Psoas muscle (tissue), 8 donors: ENCODE results near the gene LPP. TPM values are rescaled to one million over a fixed set of nuclear protein-coding genes. Genes with fewer than 3 reads are reported as not detected.

Experiments
- ATAC-seq, 4 donors: fragments of 200-7000 bp; cut with Tn5 transposase; one replicate each; pipeline ENCODE4 v1.9.1; 2020; ENCODE audit warnings: moderate library complexity in 3 of 4, mild to moderate bottlenecking in 2 of 4
- DNase-seq, 2 donors: peaks; one replicate each; pipeline ENCODE4 v3.0.0-alpha.2; 2020
- H3K27ac ChIP-seq: fragments of 200-600 bp; one replicate; pipeline ENCODE4 v1.8.0; 2022
- H3K27me3 ChIP-seq, 3 donors: fragments of 200-600 bp in 1 of 3; one replicate each; pipeline versions ENCODE4 v1.6.1 to v1.8.0; 2013 to 2022; ENCODE audit warnings: low read length in 2 of 3, mild to moderate bottlenecking in 2 of 3, moderate library complexity in 1 of 3; ENCODE audit not compliant: insufficient read depth in 3 of 3
- H3K36me3 ChIP-seq, 2 donors: fragments of 200-600 bp in 1 of 2; one replicate each; pipeline versions ENCODE4 v1.6.1 to v1.8.0; 2013 to 2022; ENCODE audit warnings: low read depth in 1 of 2, mild to moderate bottlenecking in 1 of 2, moderate library complexity in 1 of 2; ENCODE audit not compliant: insufficient read depth in 1 of 2
- H3K4me1 ChIP-seq: fragments of 200-600 bp; one replicate; pipeline ENCODE4 v1.8.0; 2022
- H3K4me3 ChIP-seq: fragments of 200-600 bp; one replicate; pipeline ENCODE4 v1.8.0; 2022; ENCODE audit warnings: mild to moderate bottlenecking
- H3K9me3 ChIP-seq: fragments of 200-600 bp; one replicate; pipeline ENCODE4 v1.8.0; 2022
- CTCF ChIP-seq: fragments of 200-600 bp; IDR thresholded peaks from one replicate; pipeline ENCODE4 v1.8.0; 2022; ENCODE audit warnings: antibody characterized with exemption
- WGBS, 3 donors: extraction: QIAGEN DNeasy Blood & Tissue Kit; methylation state at CpG; one replicate each; pipeline versions ENCODE4 v1.1.6 to v1.1.7; 2013; 5-methylcytosine and 5-hydroxymethylcytosine counted together
- intact Hi-C, 2 donors: fragments of 100-400 bp; cut with DNase I; formaldehyde crosslinking; loops; one replicate each; pipeline versions ENCODE4 v1.11.0 to v1.14.2; 2022
- polyA plus RNA-seq, 3 donors: library from polyadenylated mRNA; stranded (reverse); fragments of 200-250 nt; gene quantifications; one replicate each; pipeline ENCODE4 v1.2.3, GENCODE V29; 2013
- total RNA-seq, 4 donors: library from RNA; stranded (reverse); fragmentation: NEBNext Ultra II Directional in 2 of 4; extraction: Animal tissue kit (Norgen Biotek cat#: 25700) in 2 of 4; gene quantifications; one replicate each; pipeline versions ENCODE4 v1.2.1 to v1.2.4, GENCODE V29; 2021 to 2023
- donor health status: healthy with polysubstance abuse.
- donor health status: DM: no; HTN: no; CAD: no; lungs with moderate emphysema.
- donor health status: Bipolar disorder and iron deficiency.
- donor health status: healthy.
- donor health status: DM: yes; HTN: yes; CAD: no.
- donor health status: DM: no; HTN: no; CAD: no.
- donor health status: DM: no; HTN: no; CAD: no.
- donor health status: DM: yes; HTN: yes; CAD: no.

The LPP gene
- total and polyA plus RNA-seq, 7 donors, result 2.6 to 80.3 (median 42.8) TPM

GRCh38 chr3:188496390-188496789, 342.4 kb downstream of the LPP start:
- 86 to 95% (median 90%) methylated on average over 3 of the region's 3 CpGs for WGBS, 3 donors
- no peaks in the 10 kb centered on the region for H3K36me3 ChIP-seq
- H3K4me3 ChIP-seq, result no peak overlapping the region
- ATAC-seq (no peak), DNase-seq (no peak)
- H3K27me3 ChIP-seq, result no peaks in the 10 kb centered on the region
- peaks cover 11% of the 10 kb centered on the region for H3K4me1 ChIP-seq
- no peaks in the 10 kb centered on the region for H3K9me3 ChIP-seq
- no peak overlapping the region for H3K27ac ChIP-seq
- no peak for TF ChIP-seq CTCF
- intact Hi-C loops, result no loop called here

GRCh38 chr3:188497021-188497420, 343.1 kb downstream of the LPP start:
- ATAC-seq (no peak), DNase-seq (no peak)
- Histone ChIP-seq H3K4me3 (no peak overlapping the region), H3K4me1 (peaks cover 8% of the 10 kb centered on the region), H3K9me3 (no peaks in the 10 kb centered on the region), H3K36me3 (no peaks in the 10 kb centered on the region), H3K27ac (no peak overlapping the region), H3K27me3 (no peaks in the 10 kb centered on the region)
- TF ChIP-seq CTCF, result no peak
- 79 to 86% (median 79%) methylated on average over 4 of the region's 4 CpGs for WGBS, 3 donors
- intact Hi-C loops, result no loop called here

GRCh38 chr3:188503647-188504046, 349.7 kb downstream of the LPP start:
- intact Hi-C loops, result no loop called here
- Histone ChIP-seq H3K9me3 (peaks cover 18% of the 10 kb centered on the region), H3K27me3 (no peaks in the 10 kb centered on the region), H3K36me3 (no peaks in the 10 kb centered on the region), H3K27ac (no peak overlapping the region), H3K4me3 (no peak overlapping the region), H3K4me1 (peaks cover 22% of the 10 kb centered on the region)
- 61 to 77% (median 66%) methylated on average over 3 of the region's 3 CpGs for WGBS, 3 donors
- DNase-seq, result no peak
- ATAC-seq, result no peak
- TF ChIP-seq CTCF, result no peak

DNA sequence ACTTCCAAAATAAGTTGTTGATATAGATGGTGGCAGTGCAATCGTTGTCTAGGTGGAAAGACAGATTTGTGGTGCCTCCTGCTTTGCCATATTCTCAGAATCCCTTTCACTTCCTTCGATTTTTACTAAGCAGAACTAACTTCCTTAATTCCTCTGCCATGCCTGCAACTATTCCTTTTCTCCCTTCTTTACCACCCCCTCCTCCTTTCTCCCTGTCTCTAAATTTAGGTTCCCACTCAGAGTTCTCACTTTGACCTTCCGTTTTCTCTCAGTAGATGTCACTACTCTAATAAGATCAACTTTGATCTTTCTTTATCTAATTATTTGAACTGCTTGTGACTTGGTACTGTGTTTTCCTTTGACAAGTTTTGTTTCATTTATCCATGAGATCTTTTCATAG, 351.2 kb downstream of the LPP start:
- H3K4me3 ChIP-seq, result no peak overlapping the region
- DNase-seq (no peak), ATAC-seq (no peak)
- no peak for TF ChIP-seq CTCF
- H3K36me3 ChIP-seq, result no peaks in the 10 kb centered on the region
- intact Hi-C loops, result no loop called here
- no peak overlapping the region for H3K27ac ChIP-seq
- 50 to 55% (median 51%) methylated on average over 3 of the region's 3 CpGs for WGBS, 3 donors
- H3K27me3 ChIP-seq, result no peaks in the 10 kb centered on the region
- peaks cover 18% of the 10 kb centered on the region for H3K9me3 ChIP-seq
- peaks cover 27% of the 10 kb centered on the region for H3K4me1 ChIP-seq

DNA sequence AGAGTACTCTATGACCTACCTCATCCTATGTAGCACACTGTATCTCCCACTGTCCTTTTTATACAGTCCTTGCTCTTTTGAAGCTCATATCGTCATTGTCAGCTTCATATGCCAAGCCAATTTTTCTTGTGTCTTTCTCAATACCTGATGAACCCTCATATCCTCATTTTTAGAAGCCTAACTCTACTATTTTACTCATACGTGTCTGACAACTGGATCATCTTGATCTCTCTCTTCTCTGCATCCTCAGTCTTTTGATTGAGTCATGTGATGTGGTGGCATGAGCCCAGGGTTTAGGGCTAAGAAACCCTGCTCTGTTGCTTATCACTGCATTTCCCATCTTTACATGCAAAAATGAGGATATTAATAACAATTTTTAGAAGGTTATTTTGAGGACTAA, 352.0 kb downstream of the LPP start:
- Histone ChIP-seq H3K36me3 (no peaks in the 10 kb centered on the region), H3K27ac (no peak overlapping the region), H3K9me3 (peaks cover 18% of the 10 kb centered on the region), H3K27me3 (no peaks in the 10 kb centered on the region), H3K4me1 (peaks cover 24% of the 10 kb centered on the region), H3K4me3 (no peak overlapping the region)
- TF ChIP-seq CTCF, result no peak
- ATAC-seq (no peak), DNase-seq (no peak)
- WGBS, 3 donors, result 92 to 93% (median 92%) methylated on average over 2 of the region's 2 CpGs
- intact Hi-C loops, result no loop called here
